ENCODE measurements around the gene GFPT1. TPM values are rescaled to one million over a fixed set of nuclear protein-coding genes. Genes with fewer than 3 reads are reported as not detected.
A peak's percentile ranks its signal among the peaks of the same experiment; 100 is the strongest.

GFPT1 gene
- total and polyA plus RNA-seq, 7 experiments from 2014 or later = 8.4 to 29.8 (median 15.6) TPM

DNA sequence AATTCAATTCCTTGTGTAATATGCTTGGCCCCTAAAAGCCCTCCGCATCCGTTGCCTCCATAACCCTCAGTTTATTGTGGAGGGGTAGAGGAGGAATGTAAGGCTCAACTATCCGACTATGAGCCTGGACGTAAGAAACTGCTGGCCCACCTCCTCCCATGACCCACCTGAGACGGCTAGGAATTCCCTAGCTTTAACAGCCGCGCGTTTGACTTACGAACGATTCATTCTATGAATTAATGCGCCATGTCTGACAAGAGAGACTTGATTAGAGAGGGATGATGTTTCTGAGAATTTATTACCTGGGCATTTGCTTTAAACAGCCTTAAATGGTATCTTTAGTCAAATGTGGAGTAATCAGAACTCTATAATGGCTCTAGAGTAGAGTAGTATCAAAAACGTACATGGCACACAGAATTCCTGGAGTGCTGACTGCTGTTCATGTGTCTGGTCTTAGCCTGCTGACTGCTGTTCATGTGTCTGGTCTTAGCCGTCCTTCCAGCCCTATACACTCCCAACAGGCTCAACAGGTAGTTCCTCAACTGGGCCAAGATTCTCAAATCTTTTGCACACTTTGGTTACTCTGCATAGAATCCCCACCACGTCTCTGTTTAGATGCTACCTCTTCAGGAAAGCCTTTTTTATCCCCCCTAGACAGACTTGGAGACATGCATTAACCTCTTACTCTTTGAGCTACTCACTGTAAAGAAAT is 899 bp upstream of the GFPT1 start:
- H3K9me3 ChIP-seq (ENCODE audit: control insufficient read depth in 2 of 3, low read length in 3 of 3) = no peaks in the 10 kb centered on the region
- intact Hi-C loops (cut with micrococcal nuclease) = loop anchor here (1.0 to 5.0 kb wide), 9 partner anchors 13 to 1839 kb away; partner anchors contain the start of genes NFU1 (in 2 of the 2), AAK1 (in 1 of the 2), APLF (in 1 of the 2) and FBXO48 (in 1 of the 2)
- no peaks in the 10 kb centered on the region for H3K27me3 ChIP-seq (ENCODE audit: control insufficient read depth in 2 of 2, insufficient read depth in 2 of 2, low read length in 2 of 2)
- CTCF ChIA-PET = interaction anchor here (0.7 kb wide), 1 partner anchor 12 kb away, joined by 3 read pairs; no protein-coding TSS in a partner anchor
- Mint-ChIP-seq H3K9me3 (no peaks in the 10 kb centered on the region), H3K4me1 (peaks cover 19 to 44% (median 33%) of the 10 kb centered on the region in 7 donors), H3K27ac (peak overlapping the region; percentile 63 to 94 (median 83)), H3K36me3 (peaks cover 0 to 5% (median 0%) of the 10 kb centered on the region in 5 donors), H3K27me3 (no peaks in the 10 kb centered on the region), H3K4me3 (peak overlapping the region; percentile 84 to 94 (median 88))
- peaks cover 17 to 18% of the 10 kb centered on the region in 2 donors for H3K4me1 ChIP-seq (ENCODE audit: control insufficient read depth in 2 of 2, insufficient read depth in 2 of 2, low read length in 2 of 2)
- H3K36me3 ChIP-seq (ENCODE audit: control insufficient read depth in 2 of 3, insufficient read depth in 3 of 3, low read length in 3 of 3) = peaks cover 0 to 3% (median 0%) of the 10 kb centered on the region in 3 experiments
- peak overlapping the region; percentile 68 for H3K4me3 ChIP-seq (ENCODE audit: low read length)
- POLR2A ChIA-PET = interaction anchor here (0.6 to 1.0 kb wide), 3 partner anchors 10 to 49 kb away, joined by 3 to 4 read pairs (median 3); partner anchors contain the start of gene NFU1
- H3K27ac ChIP-seq (ENCODE audit: low read depth, low read length) = peak overlapping the region; percentile 83
- DNase-seq (no peak), ATAC-seq (no peak)

DNA sequence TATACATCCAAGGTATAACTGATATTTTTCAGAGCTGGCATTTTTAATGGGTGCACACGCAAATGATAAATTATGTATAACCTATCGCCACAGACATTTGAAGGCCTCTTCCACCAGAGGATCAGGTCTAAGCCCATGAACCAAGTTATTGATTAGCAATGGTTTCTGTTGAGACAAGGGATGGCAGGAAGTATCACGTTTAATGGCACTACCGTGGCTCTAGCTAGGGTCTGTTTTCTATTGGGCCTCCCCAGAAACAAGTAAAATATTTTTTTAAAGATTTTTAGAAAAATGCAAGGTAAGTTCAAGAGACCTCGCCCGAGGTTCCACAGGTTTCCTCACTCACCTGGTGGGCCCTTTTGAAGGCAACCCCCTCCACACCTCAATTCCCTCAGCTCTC is 667 bp downstream of the GFPT1 start:
- H3K27me3 ChIP-seq (ENCODE audit: control insufficient read depth in 2 of 2, insufficient read depth in 2 of 2, low read length in 2 of 2) = no peaks in the 10 kb centered on the region
- H3K4me1 ChIP-seq (ENCODE audit: control insufficient read depth in 2 of 2, insufficient read depth in 2 of 2, low read length in 2 of 2) = peaks cover 17 to 18% of the 10 kb centered on the region in 2 donors
- no peak for ATAC-seq
- Mint-ChIP-seq H3K27ac (peak overlapping the region; percentile 29 to 87 (median 81)), H3K9me3 (peaks cover 0 to 1% (median 0%) of the 10 kb centered on the region in 11 donors), H3K36me3 (peaks cover 0 to 10% (median 4%) of the 10 kb centered on the region in 5 donors), H3K4me1 (peaks cover 29 to 56% (median 43%) of the 10 kb centered on the region in 7 donors), H3K4me3 (peak overlapping the region; percentile 84 to 94 (median 88)), H3K27me3 (no peaks in the 10 kb centered on the region)
- CTCF ChIA-PET = no interaction called here
- H3K27ac ChIP-seq (ENCODE audit: low read depth, low read length) = peak overlapping the region; percentile 83
- intact Hi-C loops (cut with micrococcal nuclease) = loop anchor here (2.0 to 5.0 kb wide), 4 partner anchors 444 to 1840 kb away; partner anchors contain the start of genes APLF (in 1 of the 2), FBXO48 (in 1 of the 2), PAIP2B (in 1 of the 2) and TIA1 (in 1 of the 2)
- POLR2A ChIA-PET = interaction anchor here (0.8 to 2.4 kb wide), 4 partner anchors 8 to 50 kb away, joined by 3 to 14 read pairs (median 3); partner anchors contain the start of gene NFU1
- H3K9me3 ChIP-seq (ENCODE audit: control insufficient read depth in 2 of 3, low read length in 3 of 3) = no peaks in the 10 kb centered on the region
- DNase-seq = no peak
- peaks cover 0 to 3% (median 0%) of the 10 kb centered on the region in 3 experiments for H3K36me3 ChIP-seq (ENCODE audit: control insufficient read depth in 2 of 3, insufficient read depth in 3 of 3, low read length in 3 of 3)
- peak overlapping the region; percentile 68 for H3K4me3 ChIP-seq (ENCODE audit: low read length)

DNA sequence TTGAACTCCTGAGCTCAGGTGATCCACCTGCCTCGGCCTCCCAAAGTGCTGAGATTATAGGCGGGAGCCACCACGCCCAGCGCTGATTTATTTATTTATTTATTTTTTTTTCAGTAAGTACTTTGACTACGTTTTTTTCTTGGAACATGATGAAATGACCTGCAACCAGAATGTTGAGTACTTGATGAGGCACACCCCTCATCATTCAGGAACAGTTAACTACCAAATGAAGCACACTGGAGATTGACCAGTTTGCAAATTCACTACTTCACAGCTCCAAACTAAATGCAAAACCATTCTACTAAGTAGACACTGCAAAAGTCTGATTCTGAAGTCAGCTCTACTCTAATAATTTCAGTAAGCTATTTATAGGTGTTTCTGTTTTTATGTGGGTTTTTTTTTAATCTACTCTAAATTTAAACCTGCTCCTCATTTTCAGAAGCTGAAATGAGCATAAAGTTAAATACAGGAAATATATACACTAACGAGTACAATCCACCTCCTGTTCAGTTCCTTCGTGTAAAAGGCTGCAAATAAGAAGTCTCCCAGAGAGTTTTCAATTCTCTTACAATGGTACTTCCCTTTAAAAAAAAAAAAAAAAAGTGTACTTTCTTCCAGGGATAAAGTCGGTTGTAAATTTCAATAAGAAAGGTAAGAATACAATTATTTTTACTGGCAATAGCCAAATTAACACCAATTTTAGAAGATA is 1.4 kb downstream of the GFPT1 start:
- peaks cover 34 to 62% (median 46%) of the 10 kb centered on the region in 7 donors for H3K4me1 Mint-ChIP-seq
- ChIA-PET CTCF (interaction anchor here (0.7 kb wide), 1 partner anchor 20 kb away, joined by 3 read pairs; no protein-coding TSS in a partner anchor), POLR2A (interaction anchor here (1.1 to 2.4 kb wide), 3 partner anchors 9 to 51 kb away, joined by 3 to 14 read pairs (median 3); partner anchors contain the start of gene NFU1)
- H3K9me3 Mint-ChIP-seq = peaks cover 0 to 1% (median 0%) of the 10 kb centered on the region in 11 donors
- peak overlapping the region; percentile 84 to 94 (median 88) for H3K4me3 Mint-ChIP-seq
- Histone ChIP-seq H3K27ac (ENCODE audit: low read depth, low read length) (no peak overlapping the region), H3K36me3 (ENCODE audit: control insufficient read depth in 2 of 3, insufficient read depth in 3 of 3, low read length in 3 of 3) (peaks cover 0 to 3% (median 0%) of the 10 kb centered on the region in 3 experiments), H3K4me3 (ENCODE audit: low read length) (peak overlapping the region; percentile 68), H3K27me3 (ENCODE audit: control insufficient read depth in 2 of 2, insufficient read depth in 2 of 2, low read length in 2 of 2) (no peaks in the 10 kb centered on the region), H3K4me1 (ENCODE audit: control insufficient read depth in 2 of 2, insufficient read depth in 2 of 2, low read length in 2 of 2) (peaks cover 17 to 18% of the 10 kb centered on the region in 2 donors), H3K9me3 (ENCODE audit: control insufficient read depth in 2 of 3, low read length in 3 of 3) (no peaks in the 10 kb centered on the region)
- peaks cover 0 to 10% (median 4%) of the 10 kb centered on the region in 5 donors for H3K36me3 Mint-ChIP-seq
- ATAC-seq (no peak), DNase-seq (no peak)
- intact Hi-C loops (cut with micrococcal nuclease) = loop anchor here (2.0 to 5.0 kb wide), 4 partner anchors 445 to 1841 kb away; partner anchors contain the start of genes APLF (in 1 of the 2), FBXO48 (in 1 of the 2), PAIP2B (in 1 of the 2) and TIA1 (in 1 of the 2)
- H3K27ac Mint-ChIP-seq = peak overlapping the region; percentile 29 to 87 (median 77)
- no peaks in the 10 kb centered on the region for H3K27me3 Mint-ChIP-seq

DNA sequence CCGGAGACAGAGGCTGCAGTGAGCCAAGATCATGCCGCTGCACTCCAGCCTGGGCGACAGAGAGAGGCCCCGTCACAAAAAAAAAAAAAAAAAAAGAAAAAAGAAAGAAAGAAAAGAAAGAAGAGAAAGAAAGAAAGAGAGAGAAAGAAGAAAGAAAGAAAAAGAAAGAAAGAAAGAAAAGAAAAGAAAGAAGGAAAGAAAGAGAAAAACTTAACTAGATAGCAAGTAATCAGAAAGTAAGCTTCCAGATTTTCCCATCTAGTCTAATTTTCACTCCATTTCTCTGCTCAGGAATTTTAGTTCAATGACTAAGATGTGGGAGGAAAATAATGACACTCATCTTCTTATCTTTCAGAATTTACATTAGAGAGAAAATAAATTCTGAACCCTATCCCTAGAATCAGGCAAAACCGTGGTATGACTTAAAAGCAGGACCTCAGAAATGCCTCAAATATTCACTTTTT is 2.4 kb downstream of the GFPT1 start:
- H3K27ac Mint-ChIP-seq = no peak overlapping the region
- CTCF ChIA-PET = no interaction called here
- DNase-seq (no peak), ATAC-seq (no peak)
- Histone ChIP-seq H3K4me1 (ENCODE audit: control insufficient read depth in 2 of 2, insufficient read depth in 2 of 2, low read length in 2 of 2) (peaks cover 17 to 18% of the 10 kb centered on the region in 2 donors), H3K36me3 (ENCODE audit: control insufficient read depth in 2 of 3, insufficient read depth in 3 of 3, low read length in 3 of 3) (peaks cover 0 to 3% (median 0%) of the 10 kb centered on the region in 3 experiments), H3K27me3 (ENCODE audit: control insufficient read depth in 2 of 2, insufficient read depth in 2 of 2, low read length in 2 of 2) (no peaks in the 10 kb centered on the region), H3K27ac (ENCODE audit: low read depth, low read length) (no peak overlapping the region), H3K9me3 (ENCODE audit: control insufficient read depth in 2 of 3, low read length in 3 of 3) (no peaks in the 10 kb centered on the region), H3K4me3 (ENCODE audit: low read length) (no peak overlapping the region)
- peaks cover 0 to 1% (median 0%) of the 10 kb centered on the region in 11 donors for H3K9me3 Mint-ChIP-seq
- H3K4me3 Mint-ChIP-seq = peak overlapping the region in 2 of 10 donors; percentile 13 to 18
- intact Hi-C loops (cut with micrococcal nuclease) = loop anchor here in 1 of 2 donors (5.0 kb wide), 1 partner anchor 917 kb away; the partner anchor contains the start of genes APLF and FBXO48
- no peaks in the 10 kb centered on the region for H3K27me3 Mint-ChIP-seq
- POLR2A ChIA-PET = no interaction called here
- H3K36me3 Mint-ChIP-seq = peaks cover 0 to 10% (median 4%) of the 10 kb centered on the region in 5 donors
- peaks cover 36 to 66% (median 49%) of the 10 kb centered on the region in 7 donors for H3K4me1 Mint-ChIP-seq

DNA sequence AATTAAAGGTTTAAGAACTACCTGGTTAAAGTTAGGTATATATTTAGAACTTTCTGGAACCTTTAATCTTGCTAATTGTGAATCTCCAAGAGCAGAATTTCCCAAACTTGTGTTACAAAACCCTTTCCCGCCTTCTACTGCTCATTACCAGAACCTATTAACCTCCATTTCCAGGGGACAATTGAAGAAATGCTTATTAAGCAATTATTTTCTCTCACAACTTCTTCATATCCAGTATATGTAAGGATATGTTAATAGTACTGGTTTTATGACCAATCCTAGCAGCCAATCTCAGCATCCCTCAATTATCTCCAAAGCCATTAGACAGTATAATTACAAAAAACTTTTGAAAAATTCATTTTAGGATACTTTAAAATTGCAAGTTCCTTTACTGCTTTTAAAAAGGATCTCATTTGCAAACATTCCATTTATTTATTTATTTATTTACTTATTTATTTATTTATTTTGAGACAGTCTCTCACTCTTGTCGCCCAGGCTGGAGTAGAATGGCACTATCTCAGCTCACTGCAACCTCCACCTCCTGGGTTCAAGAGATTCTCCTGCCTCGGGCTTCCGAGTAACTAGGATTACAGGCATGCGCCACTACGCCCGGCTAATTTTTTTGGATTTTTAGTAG is 3.7 kb downstream of the GFPT1 start:
- peaks cover 39 to 71% (median 54%) of the 10 kb centered on the region in 7 donors for H3K4me1 Mint-ChIP-seq
- H3K4me1 ChIP-seq (ENCODE audit: control insufficient read depth in 2 of 2, insufficient read depth in 2 of 2, low read length in 2 of 2) = peaks cover 17 to 18% of the 10 kb centered on the region in 2 donors
- H3K27ac Mint-ChIP-seq = peak overlapping the region in 1 of 9 donors; percentile 16
- intact Hi-C loops (cut with micrococcal nuclease) = no loop called here
- no peak overlapping the region for H3K27ac ChIP-seq (ENCODE audit: low read depth, low read length)
- peaks cover 0 to 12% (median 4%) of the 10 kb centered on the region in 5 donors for H3K36me3 Mint-ChIP-seq
- peaks cover 0 to 3% (median 0%) of the 10 kb centered on the region in 3 experiments for H3K36me3 ChIP-seq (ENCODE audit: control insufficient read depth in 2 of 3, insufficient read depth in 3 of 3, low read length in 3 of 3)
- CTCF ChIA-PET = no interaction called here
- H3K4me3 Mint-ChIP-seq = peak overlapping the region in 1 of 10 donors; percentile 20
- DNase-seq (no peak), ATAC-seq (no peak)
- peaks cover 0 to 1% (median 0%) of the 10 kb centered on the region in 11 donors for H3K9me3 Mint-ChIP-seq
- H3K4me3 ChIP-seq (ENCODE audit: low read length) = no peak overlapping the region
- POLR2A ChIA-PET = no interaction called here
- H3K9me3 ChIP-seq (ENCODE audit: control insufficient read depth in 2 of 3, low read length in 3 of 3) = no peaks in the 10 kb centered on the region
- no peaks in the 10 kb centered on the region for H3K27me3 ChIP-seq (ENCODE audit: control insufficient read depth in 2 of 2, insufficient read depth in 2 of 2, low read length in 2 of 2)
- H3K27me3 Mint-ChIP-seq = no peaks in the 10 kb centered on the region

Data from naive thymus-derived CD4-positive, alpha-beta T cell (primary cell).